Large intestine (tissue), 12 donors: ENCODE measurements around the gene GOLGA6L6. TPM values are rescaled to one million over a fixed set of nuclear protein-coding genes. Genes with fewer than 3 reads are reported as not detected.
"Not testable (repeated sequence)": the region's sequence is repeated elsewhere in the genome, so short reads cannot be mapped to it uniquely, and the experiment has no call there.

Source experiments
- DNase-seq, 2 donors: peaks; one replicate each; pipeline versions ENCODE4 v3.0.0 to v3.0.0-alpha.2; 2013
- H3K27ac ChIP-seq: one replicate; pipeline ENCODE4 v1.5.1; 2013; ENCODE audit warnings: low read length
- H3K27me3 ChIP-seq: 2 replicates; pipeline ENCODE4 v1.6.1; 2013; ENCODE audit warnings: low read length; ENCODE audit not compliant: control insufficient read depth, insufficient read depth
- H3K36me3 ChIP-seq: 2 replicates; pipeline ENCODE4 v1.6.1; 2013; ENCODE audit warnings: low read length; ENCODE audit not compliant: control insufficient read depth, insufficient read depth
- H3K4me1 ChIP-seq: one replicate; pipeline ENCODE4 v1.6.1; 2013; ENCODE audit warnings: low read length; ENCODE audit not compliant: control insufficient read depth, insufficient read depth
- H3K4me3 ChIP-seq: one replicate; pipeline ENCODE4 v1.5.1; 2013; ENCODE audit warnings: low read length
- H3K9me3 ChIP-seq: one replicate; pipeline ENCODE4 v1.6.1; 2013; ENCODE audit warnings: mild to moderate bottlenecking, low read depth, low read length, moderate library complexity; ENCODE audit not compliant: control insufficient read depth
- WGBS: methylation state at CpG from one replicate; pipeline ENCODE4 v1.1.5; 2013; ENCODE audit warnings: low lambda C conversion rate; ENCODE audit not compliant: insufficient coverage; 5-methylcytosine and 5-hydroxymethylcytosine counted together
- long read RNA-seq, 11 donors: transcript quantifications; one replicate each; lab custom pipeline, GENCODE V29; 2026
- polyA plus RNA-seq: library from polyadenylated mRNA; unstranded; fragments of 120-200 nt; gene quantifications from one replicate; pipeline ENCODE4 v1.2.1, GENCODE V29; 2013

Gene GOLGA6L6
- not detected for polyA plus RNA-seq
- long read RNA-seq, donor 1: 0 reads
- long read RNA-seq, donor 2: 0 reads
- long read RNA-seq, donor 3: 0 reads
- long read RNA-seq, donor 4: 0 reads
- long read RNA-seq, donor 5: 0 reads
- long read RNA-seq, donor 6: 0 reads
- long read RNA-seq, donor 7: 0 reads
- long read RNA-seq, donor 8: 0 reads
- long read RNA-seq, donor 9: 0 reads
- long read RNA-seq, donor 10: 0 reads
- long read RNA-seq, donor 11: 0 reads

GRCh38 chr15:20541700-20542099 is at the start of gene GOLGA6L6:
Gene GOLGA6L6 (minus strand): TSS chr15:20541800. CDS start chr15:20541709, 91 bp downstream.
- no CpG with 5 or more reads among the region's 7 CpGs for WGBS
- DNase-seq, H3K4me3 ChIP-seq, H3K36me3 ChIP-seq, H3K27me3 ChIP-seq, H3K27ac ChIP-seq, H3K4me1 ChIP-seq, H3K9me3 ChIP-seq: not testable (repeated sequence)

- not testable (repeated sequence) for DNase-seq, H3K27me3 ChIP-seq, H3K36me3 ChIP-seq, H3K4me3 ChIP-seq, H3K9me3 ChIP-seq, H3K4me1 ChIP-seq, H3K27ac ChIP-seq
- no CpG with 5 or more reads among the region's 2 CpGs for WGBS
These were observed 48.5 kb upstream of the GOLGA6L6 start for GRCh38 chr15:20590069-20590468.

GRCh38 chr15:20586821-20587220 is 45.2 kb upstream of the GOLGA6L6 start:
- H3K4me1 ChIP-seq, H3K27ac ChIP-seq, H3K27me3 ChIP-seq, H3K4me3 ChIP-seq, DNase-seq, H3K36me3 ChIP-seq, H3K9me3 ChIP-seq: not testable (repeated sequence)
- WGBS: no CpG with 5 or more reads among the region's 3 CpGs

- H3K36me3 ChIP-seq, H3K9me3 ChIP-seq, H3K4me3 ChIP-seq, DNase-seq, H3K27ac ChIP-seq, H3K27me3 ChIP-seq, H3K4me1 ChIP-seq: not testable (repeated sequence)
- no CpG with 5 or more reads among the region's 18 CpGs for WGBS
These were observed 41.1 kb upstream of the GOLGA6L6 start for GRCh38 chr15:20582726-20583115.

- H3K4me3 ChIP-seq, H3K36me3 ChIP-seq, H3K4me1 ChIP-seq, H3K9me3 ChIP-seq, DNase-seq, H3K27me3 ChIP-seq, H3K27ac ChIP-seq: not testable (repeated sequence)
- no CpG with 5 or more reads among the region's 39 CpGs for WGBS
These were observed 40.6 kb upstream of the GOLGA6L6 start for GRCh38 chr15:20582109-20582725.

- H3K36me3 ChIP-seq, H3K4me1 ChIP-seq, DNase-seq, H3K27ac ChIP-seq, H3K9me3 ChIP-seq, H3K27me3 ChIP-seq, H3K4me3 ChIP-seq: not testable (repeated sequence)
- WGBS: no CpG with 5 or more reads among the region's 62 CpGs
These were observed 39.9 kb upstream of the GOLGA6L6 start for GRCh38 chr15:20581261-20582108.

- not testable (repeated sequence) for H3K36me3 ChIP-seq, H3K27ac ChIP-seq, DNase-seq, H3K27me3 ChIP-seq, H3K9me3 ChIP-seq, H3K4me3 ChIP-seq, H3K4me1 ChIP-seq
- no CpG with 5 or more reads among the region's 14 CpGs for WGBS
These were observed 38.1 kb upstream of the GOLGA6L6 start for GRCh38 chr15:20579662-20580061.

- not testable (repeated sequence) for DNase-seq, H3K27ac ChIP-seq, H3K27me3 ChIP-seq, H3K4me3 ChIP-seq, H3K36me3 ChIP-seq, H3K4me1 ChIP-seq, H3K9me3 ChIP-seq
- WGBS: no CpG with 5 or more reads among the region's 19 CpGs
These were observed 9.7 kb upstream of the GOLGA6L6 start for GRCh38 chr15:20551289-20551688.

- not testable (repeated sequence) for H3K4me3 ChIP-seq, H3K27ac ChIP-seq, H3K27me3 ChIP-seq, H3K9me3 ChIP-seq, DNase-seq, H3K4me1 ChIP-seq, H3K36me3 ChIP-seq
- WGBS: no CpG with 5 or more reads among the region's 87 CpGs
These were observed 35.5 kb downstream of the GOLGA6L6 start for GRCh38 chr15:20505926-20506658.

- not testable (repeated sequence) for DNase-seq, H3K27ac ChIP-seq, H3K27me3 ChIP-seq, H3K9me3 ChIP-seq, H3K4me3 ChIP-seq, H3K36me3 ChIP-seq, H3K4me1 ChIP-seq
- no CpG with 5 or more reads among the region's 3 CpGs for WGBS
These were observed 38.8 kb downstream of the GOLGA6L6 start for GRCh38 chr15:20502839-20503238.
